GM06990 (cell line): ENCODE data around the gene CHCHD6.

ENCODE experiments used
- DNase-seq: peaks from one replicate; pipeline ENCODE4 v3.0.0-alpha.2; 2011; ENCODE audit not compliant: insufficient read length; ENCODE audit errors: extremely low read depth
- H3K27me3 ChIP-seq: replicated peaks from 2 replicates; pipeline ENCODE4 v1.6.0; 2011; ENCODE audit warnings: low read length; ENCODE audit not compliant: control insufficient read depth, insufficient read depth
- H3K36me3 ChIP-seq: 2 replicates; pipeline ENCODE4 v1.5.1; 2011; ENCODE audit warnings: low read length; ENCODE audit not compliant: control insufficient read depth, insufficient read depth
- H3K4me3 ChIP-seq: replicated peaks from 2 replicates; pipeline ENCODE4 v1.5.1; 2011; ENCODE audit warnings: low read depth, mild to moderate bottlenecking, control low read depth, low read length
- CTCF ChIP-seq: IDR thresholded peaks from 2 replicates; pipeline ENCODE4 v1.5.1; 2011; ENCODE audit warnings: low read length, control low read depth, mild to moderate bottlenecking, inconsistent platforms; ENCODE audit not compliant: insufficient read depth, poor library complexity, severe bottlenecking

CHCHD6 gene

GRCh38 chr3:126870608-126871210 is 166.7 kb downstream of the CHCHD6 start:
- TF ChIP-seq CTCF: no peak
- Histone ChIP-seq H3K36me3 (no peaks in the 10 kb centered on the region; the same call in 1 of the 2 replicates), H3K4me3 (no peak overlapping the region), H3K27me3 (no peaks in the 10 kb centered on the region)
- no peak for DNase-seq

- Histone ChIP-seq H3K27me3 (no peaks in the 10 kb centered on the region), H3K4me3 (no peak overlapping the region), H3K36me3 (no peaks in the 10 kb centered on the region; the same call in 1 of the 2 replicates)
- TF ChIP-seq CTCF: no peak
- DNase-seq: no peak
Observed at GRCh38 chr3:126872701-126873342, 168.8 kb downstream of the CHCHD6 start.

- no peak for TF ChIP-seq CTCF
- H3K36me3 ChIP-seq: no peaks in the 10 kb centered on the region; the same call in 1 of the 2 replicates
- H3K27me3 ChIP-seq: no peaks in the 10 kb centered on the region
- DNase-seq: no peak
- H3K4me3 ChIP-seq: no peak overlapping the region
Observed at GRCh38 chr3:126873416-126873815, 169.4 kb downstream of the CHCHD6 start.

- no peak for TF ChIP-seq CTCF
- Histone ChIP-seq H3K4me3 (no peak overlapping the region), H3K36me3 (no peaks in the 10 kb centered on the region), H3K27me3 (no peaks in the 10 kb centered on the region)
- no peak for DNase-seq
Observed at GRCh38 chr3:126878664-126879063, 174.6 kb downstream of the CHCHD6 start.

GRCh38 chr3:126880901-126881300 is 176.9 kb downstream of the CHCHD6 start:
- no peak for DNase-seq
- Histone ChIP-seq H3K36me3 (no peaks in the 10 kb centered on the region), H3K27me3 (no peaks in the 10 kb centered on the region), H3K4me3 (no peak overlapping the region)
- TF ChIP-seq CTCF: no peak
